ENCODE measurements around the gene RNF222. TPM values are rescaled to one million over a fixed set of nuclear protein-coding genes. Genes with fewer than 3 reads are reported as not detected.

The RNF222 gene, protein sequence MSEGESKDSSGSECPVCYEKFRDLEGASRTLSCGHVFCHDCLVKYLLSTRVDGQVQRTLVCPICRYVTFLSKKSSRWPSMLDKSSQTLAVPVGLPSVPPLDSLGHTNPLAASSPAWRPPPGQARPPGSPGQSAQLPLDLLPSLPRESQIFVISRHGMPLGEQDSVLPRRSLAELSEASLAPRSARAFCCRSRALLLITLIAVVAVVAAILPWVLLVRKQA
- not detected in 2 replicates for total RNA-seq
- 0.17 and 0.37 TPM in 2 replicates for polyA plus RNA-seq

DNA sequence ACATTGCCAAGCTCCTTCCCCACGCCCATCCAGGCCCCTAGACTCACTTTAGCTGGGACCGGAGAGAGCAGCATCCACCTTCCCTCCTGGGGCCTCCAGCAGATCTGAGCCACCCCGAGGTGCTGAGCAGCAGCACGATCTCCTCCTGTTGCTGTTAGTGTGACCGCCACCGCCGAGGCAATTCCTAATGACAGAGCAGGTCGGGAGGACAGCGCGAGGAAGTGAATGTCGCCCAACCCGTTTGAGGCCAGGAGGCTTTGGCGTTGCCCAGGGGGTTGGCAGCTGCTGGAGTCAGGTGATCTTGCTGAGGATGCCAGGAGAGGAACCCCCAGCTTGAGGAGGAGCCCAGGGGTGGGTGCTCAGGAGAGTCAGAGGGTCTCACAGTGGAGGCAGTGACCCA lies at the start of gene RNF222:
Gene RNF222, minus strand, starts transcription at position 192 of the 400 bp plus-strand sequence. CDS start 4,366 bp downstream, outside the sequence.
- H3K4me1 ChIP-seq (ENCODE audit: low read depth): no peaks in the 10 kb centered on the region
- H3K4me3 ChIP-seq: no peak within 1 kb of the TSS
- no peak for DNase-seq (ENCODE audit: low read depth in 1 of 2, low spot score in 1 of 2)
- TF ChIP-seq, protein P1, sequence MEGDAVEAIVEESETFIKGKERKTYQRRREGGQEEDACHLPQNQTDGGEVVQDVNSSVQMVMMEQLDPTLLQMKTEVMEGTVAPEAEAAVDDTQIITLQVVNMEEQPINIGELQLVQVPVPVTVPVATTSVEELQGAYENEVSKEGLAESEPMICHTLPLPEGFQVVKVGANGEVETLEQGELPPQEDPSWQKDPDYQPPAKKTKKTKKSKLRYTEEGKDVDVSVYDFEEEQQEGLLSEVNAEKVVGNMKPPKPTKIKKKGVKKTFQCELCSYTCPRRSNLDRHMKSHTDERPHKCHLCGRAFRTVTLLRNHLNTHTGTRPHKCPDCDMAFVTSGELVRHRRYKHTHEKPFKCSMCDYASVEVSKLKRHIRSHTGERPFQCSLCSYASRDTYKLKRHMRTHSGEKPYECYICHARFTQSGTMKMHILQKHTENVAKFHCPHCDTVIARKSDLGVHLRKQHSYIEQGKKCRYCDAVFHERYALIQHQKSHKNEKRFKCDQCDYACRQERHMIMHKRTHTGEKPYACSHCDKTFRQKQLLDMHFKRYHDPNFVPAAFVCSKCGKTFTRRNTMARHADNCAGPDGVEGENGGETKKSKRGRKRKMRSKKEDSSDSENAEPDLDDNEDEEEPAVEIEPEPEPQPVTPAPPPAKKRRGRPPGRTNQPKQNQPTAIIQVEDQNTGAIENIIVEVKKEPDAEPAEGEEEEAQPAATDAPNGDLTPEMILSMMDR (IDR thresholded peaks at IDR 0.05; ENCODE audit: low read depth, low read length): no peak
- H3K36me3 ChIP-seq: no peaks in the 10 kb centered on the region
- H3K9me3 ChIP-seq (ENCODE audit: low read depth): no peaks in the 10 kb centered on the region
- H3K27ac ChIP-seq: no peak within 1 kb of the TSS
- no peaks in the 10 kb centered on the region for H3K27me3 ChIP-seq

DNA sequence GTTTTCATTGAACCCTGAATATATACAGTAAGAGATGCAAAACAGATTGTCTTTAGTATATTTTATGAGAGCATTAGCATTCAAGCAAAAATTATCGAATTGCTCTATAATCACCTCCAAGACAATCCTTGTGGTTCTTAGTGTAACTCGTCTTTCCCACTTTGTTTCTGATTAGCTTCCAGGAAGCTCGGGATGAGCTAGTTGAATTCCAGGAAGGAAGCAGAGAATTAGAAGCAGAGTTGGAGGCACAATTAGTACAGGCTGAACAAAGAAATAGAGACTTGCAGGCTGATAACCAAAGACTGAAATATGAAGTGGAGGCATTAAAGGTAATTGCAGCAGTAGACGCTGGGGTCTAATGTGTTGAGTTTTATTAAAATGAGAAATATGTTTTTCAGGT lies 47.9 kb upstream of the RNF222 start:
- TF ChIP-seq, protein P1 (IDR thresholded peaks at IDR 0.05; ENCODE audit: low read depth, low read length): no peak
- Histone ChIP-seq H3K9me3 (ENCODE audit: low read depth) (no peaks in the 10 kb centered on the region), H3K27ac (no peak overlapping the region), H3K4me1 (ENCODE audit: low read depth) (peaks cover 5% of the 10 kb centered on the region), H3K27me3 (no peaks in the 10 kb centered on the region), H3K36me3 (peaks cover 14% of the 10 kb centered on the region), H3K4me3 (no peak overlapping the region)
- no peak for DNase-seq (ENCODE audit: low read depth in 1 of 2, low spot score in 1 of 2)

DNA sequence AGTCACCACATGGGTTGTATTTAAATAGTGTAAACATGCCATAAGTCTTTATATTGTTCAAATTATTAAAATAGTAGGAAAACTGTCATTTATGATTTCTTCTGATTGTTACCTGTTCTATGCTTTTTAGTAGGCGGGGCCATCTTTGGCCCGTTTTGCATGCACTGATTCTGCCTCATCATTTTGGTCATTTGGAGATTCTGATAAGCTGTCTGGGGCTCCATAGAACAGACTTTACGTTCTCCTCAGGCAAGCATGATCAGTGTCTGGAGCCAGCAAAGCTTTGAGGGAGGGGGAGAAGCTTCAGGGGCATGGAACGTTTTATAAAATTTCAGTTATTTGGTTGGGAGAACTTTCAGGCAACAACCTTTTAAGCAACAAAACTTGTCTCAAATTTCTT lies 46.9 kb upstream of the RNF222 start:
- Histone ChIP-seq H3K4me3 (no peak overlapping the region), H3K9me3 (ENCODE audit: low read depth) (no peaks in the 10 kb centered on the region), H3K36me3 (peaks cover 8% of the 10 kb centered on the region), H3K27ac (no peak overlapping the region), H3K4me1 (ENCODE audit: low read depth) (peaks cover 5% of the 10 kb centered on the region), H3K27me3 (no peaks in the 10 kb centered on the region)
- DNase-seq (ENCODE audit: low read depth in 1 of 2, low spot score in 1 of 2): no peak
- TF ChIP-seq, protein P1 (IDR thresholded peaks at IDR 0.05; ENCODE audit: low read depth, low read length): no peak

DNA sequence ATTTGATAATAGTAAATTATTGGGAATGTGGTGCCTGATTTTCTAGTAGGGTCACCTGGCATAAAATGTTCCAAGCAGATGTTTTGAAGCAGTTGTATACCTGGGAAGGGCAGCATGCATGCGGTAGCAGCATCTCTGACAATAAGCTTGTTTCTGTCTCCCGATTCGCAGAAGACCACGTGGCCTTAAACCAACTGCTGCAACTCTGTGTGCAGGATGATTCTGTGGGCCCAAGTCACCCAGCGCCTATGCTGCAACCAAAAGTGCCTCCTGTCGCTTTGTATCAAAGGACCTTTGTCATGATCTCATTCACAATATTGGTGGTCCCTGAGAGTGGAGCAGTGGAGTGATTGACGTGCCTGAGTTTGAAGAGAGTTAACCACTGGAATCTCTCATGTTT lies 46.1 kb upstream of the RNF222 start:
- Histone ChIP-seq H3K9me3 (ENCODE audit: low read depth) (no peaks in the 10 kb centered on the region), H3K27me3 (no peaks in the 10 kb centered on the region), H3K4me3 (no peak overlapping the region), H3K4me1 (ENCODE audit: low read depth) (peaks cover 5% of the 10 kb centered on the region), H3K36me3 (peaks cover 4% of the 10 kb centered on the region), H3K27ac (peak overlapping the region; percentile 6)
- no peak for DNase-seq (ENCODE audit: low read depth in 1 of 2, low spot score in 1 of 2)
- TF ChIP-seq, protein P1 (IDR thresholded peaks at IDR 0.05; ENCODE audit: low read depth, low read length): no peak

DNA sequence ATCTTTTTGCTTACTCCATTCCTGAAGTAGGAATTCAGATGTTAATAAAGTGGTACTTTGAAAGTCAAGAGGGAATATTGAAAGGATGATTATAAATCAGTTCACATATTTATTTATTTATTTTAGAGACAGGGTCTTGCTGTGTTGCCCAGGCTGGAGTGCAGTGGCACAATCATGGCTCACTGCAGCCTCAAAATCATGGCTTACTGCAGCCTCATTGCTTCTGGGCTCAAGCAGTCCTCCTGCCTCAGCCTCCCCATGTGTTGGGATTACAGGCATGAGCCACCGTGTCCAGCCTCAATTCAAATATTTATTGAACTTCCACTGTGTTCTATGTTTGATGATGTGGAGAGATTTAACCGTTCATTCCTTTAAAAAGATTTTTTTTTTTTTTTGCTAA lies 44.7 kb upstream of the RNF222 start:
- TF ChIP-seq, protein P1 (IDR thresholded peaks at IDR 0.05; ENCODE audit: low read depth, low read length): no peak
- peaks cover 3% of the 10 kb centered on the region for H3K4me1 ChIP-seq (ENCODE audit: low read depth)
- H3K4me3 ChIP-seq: no peak overlapping the region
- H3K36me3 ChIP-seq: peaks cover 4% of the 10 kb centered on the region
- no peak for DNase-seq (ENCODE audit: low read depth in 1 of 2, low spot score in 1 of 2)
- H3K9me3 ChIP-seq (ENCODE audit: low read depth): no peaks in the 10 kb centered on the region
- no peaks in the 10 kb centered on the region for H3K27me3 ChIP-seq
- H3K27ac ChIP-seq: no peak overlapping the region

All from cardiac muscle cell (in vitro differentiated cells and primary cell).